ENCODE data around the gene SLCO2A1. TPM values are rescaled to one million over a fixed set of nuclear protein-coding genes. Genes with fewer than 3 reads are reported as not detected.

Gene SLCO2A1
- 0.03 and 0.08 TPM in 2 replicates for total RNA-seq (2014; rRNA removed; shearing (Covaris generic))

GRCh38 chr3:134029734-134030378, at the start of gene SLCO2A1:
Gene SLCO2A1 (minus strand): TSS chr3:134029925. CDS start chr3:134029802, 123 bp downstream.

GRCh38 chr3:133895208-133896001, 134.3 kb downstream of the SLCO2A1 start, which contains the start of gene RAB6B:
Gene RAB6B (minus strand): TSS chr3:133895882. CDS start chr3:133895466, 416 bp downstream.

Other genes with a start within 250 kb of the SLCO2A1 start
- gene SRPRB, start 224.1 kb downstream of the SLCO2A1 start, total RNA-seq (2014; rRNA removed; shearing (Covaris generic)) = 49.3 and 69.8 TPM in 2 replicates
- gene RAB6B, start 134.0 kb downstream of the SLCO2A1 start, total RNA-seq (2014; rRNA removed; shearing (Covaris generic)) = 0.41 and 1.9 TPM in 2 replicates
- gene RYK, start 220.9 kb upstream of the SLCO2A1 start, total RNA-seq (2014; rRNA removed; shearing (Covaris generic)) = 79.3 and 86.8 TPM in 2 replicates

All from A375 (cell line).